Heart right ventricle (tissue), 16 donors: ENCODE results near the gene CDH2. TPM values are rescaled to one million over a fixed set of nuclear protein-coding genes. Genes with fewer than 3 reads are reported as not detected.

Experiments used
- ATAC-seq, 8 donors: fragments of 200-7000 bp; cut with Tn5 transposase; one replicate each; pipeline ENCODE4 v1.9.1; 2020; ENCODE audit warnings: mild to moderate bottlenecking in 8 of 8, moderate library complexity in 8 of 8, moderate number of reproducible peaks in 1 of 8
- DNase-seq, 2 donors: peaks; one replicate each; pipeline ENCODE4 v3.0.0-alpha.2; 2020
- H3K27ac ChIP-seq, 10 donors: fragments of 200-600 bp; sonication (generic) in 2 of 10; one replicate each; pipeline versions ENCODE4 v1.5.0 to v1.8.0; 2020 to 2022; ENCODE audit warnings: mild to moderate bottlenecking in 3 of 10
- H3K27me3 ChIP-seq, 7 donors: fragments of 200-600 bp; one replicate each; pipeline ENCODE4 v1.8.0; 2021 to 2022; ENCODE audit warnings: mild to moderate bottlenecking in 2 of 7
- H3K36me3 ChIP-seq, 9 donors: fragments of 200-600 bp; sonication (generic) in 1 of 9; one replicate each; pipeline versions ENCODE4 v1.5.0 to v1.8.0; 2020 to 2022; ENCODE audit warnings: mild to moderate bottlenecking in 2 of 9
- H3K4me1 ChIP-seq, 9 donors: fragments of 200-600 bp; sonication (generic) in 1 of 9; one replicate each; pipeline versions ENCODE4 v1.5.0 to v1.8.0; 2020 to 2022; ENCODE audit warnings: mild to moderate bottlenecking in 4 of 9
- H3K4me3 ChIP-seq, 10 donors: fragments of 200-600 bp; sonication (generic) in 2 of 10; one replicate each; pipeline versions ENCODE4 v1.5.0 to v1.8.0; 2020 to 2022; ENCODE audit warnings: mild to moderate bottlenecking in 7 of 10, moderate library complexity in 2 of 10
- H3K9me3 ChIP-seq, 11 donors: fragments of 200-600 bp in 10 of 11; sonication (generic) in 2 of 11; one replicate each; pipeline versions ENCODE4 v1.5.0 to v1.8.0; 2013 to 2022; ENCODE audit warnings: mild to moderate bottlenecking in 2 of 11, control low read depth in 1 of 11, moderate library complexity in 1 of 11
- CTCF ChIP-seq, 9 donors: fragments of 200-600 bp; sonication (generic) in 2 of 9; IDR thresholded peaks; one replicate each; pipeline versions ENCODE4 v1.5.0 to v1.8.0; 2021 to 2022; ENCODE audit warnings: antibody characterized with exemption in 9 of 9, mild to moderate bottlenecking in 5 of 9, moderate library complexity in 1 of 9
- WGBS, 2 donors: extraction: QIAGEN DNeasy Blood & Tissue Kit; methylation state at CpG; one replicate each; pipeline ENCODE4 v1.1.7; 2013; ENCODE audit warnings: inconsistent platforms in 1 of 2; 5-methylcytosine and 5-hydroxymethylcytosine counted together
- intact Hi-C, 10 donors: fragments of 100-400 bp; cut with DNase I; formaldehyde crosslinking; loops; one replicate each; pipeline versions ENCODE4 v1.11.1 to v1.14.2; 2022
- polyA plus RNA-seq, 2 donors: library from polyadenylated mRNA; stranded (reverse); fragments of 200-250 nt; gene quantifications; one replicate each; pipeline ENCODE4 v1.2.3, GENCODE V29; 2013
- total RNA-seq, 10 donors: library from RNA; stranded (reverse); fragmentation: NEBNext Ultra II Directional in 3 of 10; extraction: Animal tissue kit (Norgen Biotek cat#: 25700) in 3 of 10; gene quantifications; one replicate each; pipeline versions ENCODE4 v1.2.1 to v1.2.4, GENCODE V29; 2021 to 2023
- donor health status: Arrhythmogenic right ventricular cardiomyopathy.
- donor health status: ischemic (EF 13 %, LVEDD 7.1; RV severe dilation, severe dysfunction).
- donor health status: healthy with polysubstance abuse.
- donor health status: DM: no; HTN: yes; CAD: no.
- donor health status: DM: no; HTN: no; CAD: no.
- donor health status: ischemic (EF 25% LVEDD 6.9; RV normal size, moderate dysfunction).
- donor health status: ischemic (EF 25% LVEDD 5.7; RV mildly dilated, moderate dysfunction).
- donor health status: healthy.
- donor health status: DM: yes; HTN: yes; CAD: no.
- donor health status: Ischemic cardiomyopathy.
- donor health status: ischemic (EF 35%, LVEDD 5.7; RV mildly dilated, moderate dysfunction).
- donor health status: nonischemic (EF 11% LVEDD 7.7; RV severe dilation, severe dysfunction).
- donor health status: DM: yes; HTN: yes; CAD: no.
- donor health status: PGD.
- donor health status: ischemic (EF 29% LVEDD 5.4; RV normal size, mild dysfunction).
- donor health status: nonischemic (EF 23%, LVEDD 6.1; RV moderate dilation, normal function).

Gene CDH2
- total and polyA plus RNA-seq, 12 donors = 50.3 to 575 (median 448) TPM

- 25 to 28% methylated on average over 4 of the region's 4 CpGs for WGBS, 2 donors
Measured at GRCh38 chr18:27967913-27968824, 208.8 kb downstream of the CDH2 start.

GRCh38 chr18:27966881-27967280 lies 210.0 kb downstream of the CDH2 start:
- ATAC-seq (no peak), DNase-seq (no peak)
- no peaks in the 10 kb centered on the region for H3K9me3 ChIP-seq
- TF ChIP-seq CTCF (IDR thresholded peaks at IDR 0.05) = no peak
- 80 to 86% methylated on average over 4 of the region's 4 CpGs for WGBS, 2 donors
- H3K27ac ChIP-seq = no peak overlapping the region
- H3K36me3 ChIP-seq = peaks cover 0 to 44% (median 0%) of the 10 kb centered on the region in 9 donors
- H3K4me3 ChIP-seq = no peak overlapping the region
- intact Hi-C loops = loop anchor here in 1 of 10 donors (10.0 kb wide), 2 partner anchors 208 to 1312 kb away; partner anchors contain the start of gene CDH2
- no peaks in the 10 kb centered on the region for H3K27me3 ChIP-seq
- H3K4me1 ChIP-seq = peaks cover 0 to 35% (median 0%) of the 10 kb centered on the region in 9 donors

More at GRCh38 chr18:27967913-27968824, 208.8 kb downstream of the CDH2 start:
- H3K27ac ChIP-seq = peak overlapping the region in 5 of 10 donors; percentile 41 to 61 (median 50)
- DNase-seq (no peak), ATAC-seq (peak in 7 of 8 donors; percentile 5 to 79 (median 75))
- no peak for TF ChIP-seq CTCF (IDR thresholded peaks at IDR 0.05)
- no peaks in the 10 kb centered on the region for H3K27me3 ChIP-seq
- intact Hi-C loops = loop anchor here in 1 of 10 donors (10.0 kb wide), 2 partner anchors 207 to 1313 kb away; partner anchors contain the start of gene CDH2
- H3K36me3 ChIP-seq = peaks cover 0 to 33% (median 0%) of the 10 kb centered on the region in 9 donors
- H3K4me3 ChIP-seq = no peak overlapping the region
- H3K4me1 ChIP-seq = peaks cover 0 to 41% (median 0%) of the 10 kb centered on the region in 9 donors
- no peaks in the 10 kb centered on the region for H3K9me3 ChIP-seq

GRCh38 chr18:27964811-27965210 lies 212.1 kb downstream of the CDH2 start:
- 13 to 15% methylated on average over 1 of the region's 1 CpG for WGBS, 2 donors
- H3K36me3 ChIP-seq = peaks cover 0 to 44% (median 0%) of the 10 kb centered on the region in 9 donors
- ATAC-seq = no peak

More at GRCh38 chr18:27964811-27965210, 212.1 kb downstream of the CDH2 start:
- Histone ChIP-seq H3K27me3 (no peaks in the 10 kb centered on the region), H3K27ac (no peak overlapping the region), H3K4me1 (peaks cover 0 to 37% (median 0%) of the 10 kb centered on the region in 9 donors), H3K4me3 (no peak overlapping the region), H3K9me3 (no peaks in the 10 kb centered on the region)
- intact Hi-C loops = loop anchor here in 1 of 10 donors (10.0 kb wide), 2 partner anchors 210 to 1310 kb away; partner anchors contain the start of gene CDH2
- no peak for TF ChIP-seq CTCF (IDR thresholded peaks at IDR 0.05)
- DNase-seq = no peak
